WTC11 (cell line): ENCODE measurements around the gene NIP7. TPM values are rescaled to one million over a fixed set of nuclear protein-coding genes. Genes with fewer than 3 reads are reported as not detected.
A peak's percentile ranks its signal among the peaks of the same experiment; 100 is the strongest.

ENCODE experiments used
- CREM ChIP-seq: sonication (generic); formaldehyde crosslinking; IDR thresholded peaks from 2 replicates; pipeline ENCODE4 v1.8.1; 2022; ENCODE audit warnings: mild to moderate bottlenecking, missing genetic modification reagents, moderate library complexity
- ESRRA ChIP-seq: sonication (generic); formaldehyde crosslinking; IDR thresholded peaks from 2 replicates; pipeline ENCODE4 v1.8.1; 2022; ENCODE audit warnings: mild to moderate bottlenecking, missing genetic modification reagents, borderline replicate concordance
- FOXP1 ChIP-seq: sonication (generic); formaldehyde crosslinking; IDR thresholded peaks from 2 replicates; pipeline ENCODE4 v1.8.0; 2022; ENCODE audit warnings: missing genetic modification reagents, mild to moderate bottlenecking, moderate library complexity, borderline replicate concordance
- GABPB1 ChIP-seq: sonication (generic); formaldehyde crosslinking; IDR thresholded peaks from 2 replicates; pipeline ENCODE4 v1.8.1; 2023; ENCODE audit warnings: mild to moderate bottlenecking, missing genetic modification reagents
- SP1 ChIP-seq: sonication (generic); formaldehyde crosslinking; conservative IDR thresholded peaks from 2 replicates; pipeline ENCODE4 v1.8.1; 2022; ENCODE audit warnings: missing genetic modification reagents
- TEAD1 ChIP-seq: sonication (generic); formaldehyde crosslinking; IDR thresholded peaks from 2 replicates; pipeline ENCODE4 v1.8.0; 2022; ENCODE audit warnings: mild to moderate bottlenecking, missing genetic modification reagents
- ZBTB21 ChIP-seq: sonication (generic); formaldehyde crosslinking; IDR thresholded peaks from 2 replicates; pipeline ENCODE4 v1.8.1; 2023; ENCODE audit warnings: mild to moderate bottlenecking, missing genetic modification reagents, borderline replicate concordance
- ZNF232 ChIP-seq: sonication (generic); formaldehyde crosslinking; IDR thresholded peaks from 2 replicates; pipeline ENCODE4 v1.8.0; 2022; ENCODE audit warnings: mild to moderate bottlenecking, missing genetic modification reagents
- ZNF263 ChIP-seq: sonication (generic); formaldehyde crosslinking; IDR thresholded peaks from 2 replicates; pipeline ENCODE4 v1.8.1; 2022; ENCODE audit warnings: low read depth, mild to moderate bottlenecking, moderate library complexity, missing genetic modification reagents
- ZNF416 ChIP-seq: fragments of 250-450 bp; sonication (Bioruptor Pico); IDR thresholded peaks from 2 replicates; pipeline ENCODE4 v1.9.0; 2021; ENCODE audit warnings: mild to moderate bottlenecking, inconsistent platforms
- ZNF671 ChIP-seq: fragments of 250-450 bp; sonication (Bioruptor Pico); IDR thresholded peaks from 2 replicates; pipeline ENCODE4 v1.8.0; 2021; ENCODE audit warnings: mild to moderate bottlenecking
- total RNA-seq: library from RNA; stranded (reverse); gene quantifications from 3 replicates; pipeline ENCODE4 v1.2.3, GENCODE V29; 2021
- TF ChIP-seq, protein P1 (sequence below): sonication (generic); formaldehyde crosslinking; IDR thresholded peaks from 2 replicates; pipeline ENCODE4 v1.8.1; 2023; ENCODE audit warnings: mild to moderate bottlenecking, missing genetic modification reagents, moderate library complexity
- TF ChIP-seq, protein P2 (sequence below): fragments of 250-450 bp; sonication (Bioruptor Pico); IDR thresholded peaks from 2 replicates; pipeline ENCODE4 v1.9.0; 2021; ENCODE audit warnings: mild to moderate bottlenecking, borderline replicate concordance
- TF ChIP-seq, protein P3 (sequence below): sonication (generic); formaldehyde crosslinking; IDR thresholded peaks from 2 replicates; pipeline ENCODE4 v1.8.0; 2023; ENCODE audit warnings: missing genetic modification reagents, mild to moderate bottlenecking, borderline replicate concordance
- TF ChIP-seq, protein P4 (sequence below): fragments of 200-600 bp; IDR thresholded peaks from 2 replicates; pipeline ENCODE4 v1.8.0; 2022; ENCODE audit warnings: antibody characterized with exemption
- TF ChIP-seq, protein P5 (sequence below): sonication (generic); formaldehyde crosslinking; conservative IDR thresholded peaks from 2 replicates; pipeline ENCODE4 v1.8.1; 2023; ENCODE audit warnings: mild to moderate bottlenecking, low read depth, missing genetic modification reagents, moderate library complexity
- TF ChIP-seq, protein P6 (sequence below): sonication (generic); formaldehyde crosslinking; IDR thresholded peaks from 2 replicates; pipeline ENCODE4 v1.8.0; 2022; ENCODE audit warnings: mild to moderate bottlenecking, missing genetic modification reagents

NIP7 gene
- total RNA-seq, 1 experiment from 2014 or later, result 43.7 TPM

DNA sequence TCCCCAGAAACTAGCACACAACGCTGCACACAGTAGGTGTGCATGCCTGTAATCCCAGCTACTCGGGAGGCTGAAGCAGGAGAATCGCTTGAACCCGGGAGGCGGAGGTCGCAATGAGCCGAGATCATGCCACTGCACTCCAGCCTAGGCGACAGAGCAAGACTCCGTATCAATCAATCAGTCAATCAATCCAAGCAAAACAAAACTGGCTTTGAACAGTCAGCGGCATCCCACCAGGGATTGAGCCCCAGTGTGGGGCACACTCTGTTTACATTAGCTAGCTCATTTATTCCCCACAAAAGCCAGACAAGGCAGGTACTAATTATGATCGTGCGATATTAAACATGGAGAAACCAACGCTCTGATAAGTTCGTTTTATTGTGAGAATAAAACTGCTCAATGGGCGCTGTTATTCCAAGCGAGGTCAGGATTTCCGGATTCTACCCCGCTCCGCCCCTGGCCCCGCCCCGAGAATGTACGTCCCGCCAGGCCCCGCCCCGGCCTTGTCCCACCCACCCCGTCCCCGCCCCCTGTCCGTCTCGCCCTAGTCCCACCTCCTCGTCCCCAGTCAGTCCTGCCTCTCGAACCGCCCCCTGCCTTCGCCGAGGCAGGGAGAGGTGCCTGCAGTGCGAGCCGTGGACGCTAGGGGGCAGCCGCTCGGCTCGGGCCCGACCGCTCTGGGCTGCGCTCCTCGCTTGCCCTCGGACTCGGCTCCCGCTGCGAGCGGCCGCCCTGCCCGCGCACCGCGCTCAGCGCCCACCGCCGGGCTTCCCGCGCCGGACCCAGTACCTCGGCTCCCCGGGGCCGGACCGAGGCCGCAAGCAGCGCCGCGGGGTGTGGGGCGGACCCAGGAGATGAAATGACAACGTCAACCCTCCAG is 28.7 kb upstream of the NIP7 start, which contains the start of gene VPS4A (continued):
- TF ChIP-seq, protein P1, sequence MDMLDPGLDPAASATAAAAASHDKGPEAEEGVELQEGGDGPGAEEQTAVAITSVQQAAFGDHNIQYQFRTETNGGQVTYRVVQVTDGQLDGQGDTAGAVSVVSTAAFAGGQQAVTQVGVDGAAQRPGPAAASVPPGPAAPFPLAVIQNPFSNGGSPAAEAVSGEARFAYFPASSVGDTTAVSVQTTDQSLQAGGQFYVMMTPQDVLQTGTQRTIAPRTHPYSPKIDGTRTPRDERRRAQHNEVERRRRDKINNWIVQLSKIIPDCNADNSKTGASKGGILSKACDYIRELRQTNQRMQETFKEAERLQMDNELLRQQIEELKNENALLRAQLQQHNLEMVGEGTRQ (CRISPR knock-in tag), result peak; percentile 45; the same call in 1 of the 2 replicates
- TF ChIP-seq, protein P2, sequence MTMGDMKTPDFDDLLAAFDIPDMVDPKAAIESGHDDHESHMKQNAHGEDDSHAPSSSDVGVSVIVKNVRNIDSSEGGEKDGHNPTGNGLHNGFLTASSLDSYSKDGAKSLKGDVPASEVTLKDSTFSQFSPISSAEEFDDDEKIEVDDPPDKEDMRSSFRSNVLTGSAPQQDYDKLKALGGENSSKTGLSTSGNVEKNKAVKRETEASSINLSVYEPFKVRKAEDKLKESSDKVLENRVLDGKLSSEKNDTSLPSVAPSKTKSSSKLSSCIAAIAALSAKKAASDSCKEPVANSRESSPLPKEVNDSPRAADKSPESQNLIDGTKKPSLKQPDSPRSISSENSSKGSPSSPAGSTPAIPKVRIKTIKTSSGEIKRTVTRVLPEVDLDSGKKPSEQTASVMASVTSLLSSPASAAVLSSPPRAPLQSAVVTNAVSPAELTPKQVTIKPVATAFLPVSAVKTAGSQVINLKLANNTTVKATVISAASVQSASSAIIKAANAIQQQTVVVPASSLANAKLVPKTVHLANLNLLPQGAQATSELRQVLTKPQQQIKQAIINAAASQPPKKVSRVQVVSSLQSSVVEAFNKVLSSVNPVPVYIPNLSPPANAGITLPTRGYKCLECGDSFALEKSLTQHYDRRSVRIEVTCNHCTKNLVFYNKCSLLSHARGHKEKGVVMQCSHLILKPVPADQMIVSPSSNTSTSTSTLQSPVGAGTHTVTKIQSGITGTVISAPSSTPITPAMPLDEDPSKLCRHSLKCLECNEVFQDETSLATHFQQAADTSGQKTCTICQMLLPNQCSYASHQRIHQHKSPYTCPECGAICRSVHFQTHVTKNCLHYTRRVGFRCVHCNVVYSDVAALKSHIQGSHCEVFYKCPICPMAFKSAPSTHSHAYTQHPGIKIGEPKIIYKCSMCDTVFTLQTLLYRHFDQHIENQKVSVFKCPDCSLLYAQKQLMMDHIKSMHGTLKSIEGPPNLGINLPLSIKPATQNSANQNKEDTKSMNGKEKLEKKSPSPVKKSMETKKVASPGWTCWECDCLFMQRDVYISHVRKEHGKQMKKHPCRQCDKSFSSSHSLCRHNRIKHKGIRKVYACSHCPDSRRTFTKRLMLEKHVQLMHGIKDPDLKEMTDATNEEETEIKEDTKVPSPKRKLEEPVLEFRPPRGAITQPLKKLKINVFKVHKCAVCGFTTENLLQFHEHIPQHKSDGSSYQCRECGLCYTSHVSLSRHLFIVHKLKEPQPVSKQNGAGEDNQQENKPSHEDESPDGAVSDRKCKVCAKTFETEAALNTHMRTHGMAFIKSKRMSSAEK, result no peak
- peak; percentile 89; the same call in 1 of the 2 replicates for TF ChIP-seq FOXP1
- TF ChIP-seq, protein P3, sequence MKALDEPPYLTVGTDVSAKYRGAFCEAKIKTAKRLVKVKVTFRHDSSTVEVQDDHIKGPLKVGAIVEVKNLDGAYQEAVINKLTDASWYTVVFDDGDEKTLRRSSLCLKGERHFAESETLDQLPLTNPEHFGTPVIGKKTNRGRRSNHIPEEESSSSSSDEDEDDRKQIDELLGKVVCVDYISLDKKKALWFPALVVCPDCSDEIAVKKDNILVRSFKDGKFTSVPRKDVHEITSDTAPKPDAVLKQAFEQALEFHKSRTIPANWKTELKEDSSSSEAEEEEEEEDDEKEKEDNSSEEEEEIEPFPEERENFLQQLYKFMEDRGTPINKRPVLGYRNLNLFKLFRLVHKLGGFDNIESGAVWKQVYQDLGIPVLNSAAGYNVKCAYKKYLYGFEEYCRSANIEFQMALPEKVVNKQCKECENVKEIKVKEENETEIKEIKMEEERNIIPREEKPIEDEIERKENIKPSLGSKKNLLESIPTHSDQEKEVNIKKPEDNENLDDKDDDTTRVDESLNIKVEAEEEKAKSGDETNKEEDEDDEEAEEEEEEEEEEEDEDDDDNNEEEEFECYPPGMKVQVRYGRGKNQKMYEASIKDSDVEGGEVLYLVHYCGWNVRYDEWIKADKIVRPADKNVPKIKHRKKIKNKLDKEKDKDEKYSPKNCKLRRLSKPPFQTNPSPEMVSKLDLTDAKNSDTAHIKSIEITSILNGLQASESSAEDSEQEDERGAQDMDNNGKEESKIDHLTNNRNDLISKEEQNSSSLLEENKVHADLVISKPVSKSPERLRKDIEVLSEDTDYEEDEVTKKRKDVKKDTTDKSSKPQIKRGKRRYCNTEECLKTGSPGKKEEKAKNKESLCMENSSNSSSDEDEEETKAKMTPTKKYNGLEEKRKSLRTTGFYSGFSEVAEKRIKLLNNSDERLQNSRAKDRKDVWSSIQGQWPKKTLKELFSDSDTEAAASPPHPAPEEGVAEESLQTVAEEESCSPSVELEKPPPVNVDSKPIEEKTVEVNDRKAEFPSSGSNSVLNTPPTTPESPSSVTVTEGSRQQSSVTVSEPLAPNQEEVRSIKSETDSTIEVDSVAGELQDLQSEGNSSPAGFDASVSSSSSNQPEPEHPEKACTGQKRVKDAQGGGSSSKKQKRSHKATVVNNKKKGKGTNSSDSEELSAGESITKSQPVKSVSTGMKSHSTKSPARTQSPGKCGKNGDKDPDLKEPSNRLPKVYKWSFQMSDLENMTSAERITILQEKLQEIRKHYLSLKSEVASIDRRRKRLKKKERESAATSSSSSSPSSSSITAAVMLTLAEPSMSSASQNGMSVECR, result 0 out of 2 replicates have a peak, but pooled peaks have one; percentile 31
- TF ChIP-seq CREM, result 0 out of 2 replicates have a peak, but pooled peaks have one; percentile 6
- TF ChIP-seq, protein P4, sequence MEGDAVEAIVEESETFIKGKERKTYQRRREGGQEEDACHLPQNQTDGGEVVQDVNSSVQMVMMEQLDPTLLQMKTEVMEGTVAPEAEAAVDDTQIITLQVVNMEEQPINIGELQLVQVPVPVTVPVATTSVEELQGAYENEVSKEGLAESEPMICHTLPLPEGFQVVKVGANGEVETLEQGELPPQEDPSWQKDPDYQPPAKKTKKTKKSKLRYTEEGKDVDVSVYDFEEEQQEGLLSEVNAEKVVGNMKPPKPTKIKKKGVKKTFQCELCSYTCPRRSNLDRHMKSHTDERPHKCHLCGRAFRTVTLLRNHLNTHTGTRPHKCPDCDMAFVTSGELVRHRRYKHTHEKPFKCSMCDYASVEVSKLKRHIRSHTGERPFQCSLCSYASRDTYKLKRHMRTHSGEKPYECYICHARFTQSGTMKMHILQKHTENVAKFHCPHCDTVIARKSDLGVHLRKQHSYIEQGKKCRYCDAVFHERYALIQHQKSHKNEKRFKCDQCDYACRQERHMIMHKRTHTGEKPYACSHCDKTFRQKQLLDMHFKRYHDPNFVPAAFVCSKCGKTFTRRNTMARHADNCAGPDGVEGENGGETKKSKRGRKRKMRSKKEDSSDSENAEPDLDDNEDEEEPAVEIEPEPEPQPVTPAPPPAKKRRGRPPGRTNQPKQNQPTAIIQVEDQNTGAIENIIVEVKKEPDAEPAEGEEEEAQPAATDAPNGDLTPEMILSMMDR, result peak; percentile 95
- TF ChIP-seq ESRRA (CRISPR knock-in tag), result peak; percentile 36; the same call in 1 of the 2 replicates
- 0 out of 2 replicates have a peak, but pooled peaks have one; percentile 12 for TF ChIP-seq GABPB1 (CRISPR knock-in tag)
- TF ChIP-seq, protein P5, sequence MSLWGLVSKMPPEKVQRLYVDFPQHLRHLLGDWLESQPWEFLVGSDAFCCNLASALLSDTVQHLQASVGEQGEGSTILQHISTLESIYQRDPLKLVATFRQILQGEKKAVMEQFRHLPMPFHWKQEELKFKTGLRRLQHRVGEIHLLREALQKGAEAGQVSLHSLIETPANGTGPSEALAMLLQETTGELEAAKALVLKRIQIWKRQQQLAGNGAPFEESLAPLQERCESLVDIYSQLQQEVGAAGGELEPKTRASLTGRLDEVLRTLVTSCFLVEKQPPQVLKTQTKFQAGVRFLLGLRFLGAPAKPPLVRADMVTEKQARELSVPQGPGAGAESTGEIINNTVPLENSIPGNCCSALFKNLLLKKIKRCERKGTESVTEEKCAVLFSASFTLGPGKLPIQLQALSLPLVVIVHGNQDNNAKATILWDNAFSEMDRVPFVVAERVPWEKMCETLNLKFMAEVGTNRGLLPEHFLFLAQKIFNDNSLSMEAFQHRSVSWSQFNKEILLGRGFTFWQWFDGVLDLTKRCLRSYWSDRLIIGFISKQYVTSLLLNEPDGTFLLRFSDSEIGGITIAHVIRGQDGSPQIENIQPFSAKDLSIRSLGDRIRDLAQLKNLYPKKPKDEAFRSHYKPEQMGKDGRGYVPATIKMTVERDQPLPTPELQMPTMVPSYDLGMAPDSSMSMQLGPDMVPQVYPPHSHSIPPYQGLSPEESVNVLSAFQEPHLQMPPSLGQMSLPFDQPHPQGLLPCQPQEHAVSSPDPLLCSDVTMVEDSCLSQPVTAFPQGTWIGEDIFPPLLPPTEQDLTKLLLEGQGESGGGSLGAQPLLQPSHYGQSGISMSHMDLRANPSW, result no peak
- TF ChIP-seq ZNF263 (CRISPR knock-in tag), result 0 out of 2 replicates have a peak, but pooled peaks have one; percentile 33
- no peak for TF ChIP-seq ZNF671 (CRISPR knock-in tag)
- peak; percentile 85 for TF ChIP-seq SP1
- no peak for TF ChIP-seq ZBTB21 (CRISPR knock-in tag)
- TF ChIP-seq TEAD1, result peak; percentile 18
- peak; percentile 87; the same call in 1 of the 2 replicates for TF ChIP-seq ZNF232 (CRISPR knock-in tag)
- TF ChIP-seq, protein P6, sequence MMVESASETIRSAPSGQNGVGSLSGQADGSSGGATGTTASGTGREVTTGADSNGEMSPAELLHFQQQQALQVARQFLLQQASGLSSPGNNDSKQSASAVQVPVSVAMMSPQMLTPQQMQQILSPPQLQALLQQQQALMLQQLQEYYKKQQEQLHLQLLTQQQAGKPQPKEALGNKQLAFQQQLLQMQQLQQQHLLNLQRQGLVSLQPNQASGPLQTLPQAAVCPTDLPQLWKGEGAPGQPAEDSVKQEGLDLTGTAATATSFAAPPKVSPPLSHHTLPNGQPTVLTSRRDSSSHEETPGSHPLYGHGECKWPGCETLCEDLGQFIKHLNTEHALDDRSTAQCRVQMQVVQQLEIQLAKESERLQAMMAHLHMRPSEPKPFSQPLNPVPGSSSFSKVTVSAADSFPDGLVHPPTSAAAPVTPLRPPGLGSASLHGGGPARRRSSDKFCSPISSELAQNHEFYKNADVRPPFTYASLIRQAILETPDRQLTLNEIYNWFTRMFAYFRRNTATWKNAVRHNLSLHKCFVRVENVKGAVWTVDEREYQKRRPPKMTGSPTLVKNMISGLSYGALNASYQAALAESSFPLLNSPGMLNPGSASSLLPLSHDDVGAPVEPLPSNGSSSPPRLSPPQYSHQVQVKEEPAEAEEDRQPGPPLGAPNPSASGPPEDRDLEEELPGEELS (CRISPR knock-in tag), result peak; percentile 87; the same call in 1 of the 2 replicates
- peak; percentile 33; the same call in 1 of the 2 replicates for TF ChIP-seq ZNF416 (CRISPR knock-in tag)
